ENCODE results near the gene SUN1.
"Not testable (repeated sequence)": the region's sequence is repeated elsewhere in the genome, so short reads cannot be mapped to it uniquely, and the experiment has no call there.

Gene SUN1

DNA sequence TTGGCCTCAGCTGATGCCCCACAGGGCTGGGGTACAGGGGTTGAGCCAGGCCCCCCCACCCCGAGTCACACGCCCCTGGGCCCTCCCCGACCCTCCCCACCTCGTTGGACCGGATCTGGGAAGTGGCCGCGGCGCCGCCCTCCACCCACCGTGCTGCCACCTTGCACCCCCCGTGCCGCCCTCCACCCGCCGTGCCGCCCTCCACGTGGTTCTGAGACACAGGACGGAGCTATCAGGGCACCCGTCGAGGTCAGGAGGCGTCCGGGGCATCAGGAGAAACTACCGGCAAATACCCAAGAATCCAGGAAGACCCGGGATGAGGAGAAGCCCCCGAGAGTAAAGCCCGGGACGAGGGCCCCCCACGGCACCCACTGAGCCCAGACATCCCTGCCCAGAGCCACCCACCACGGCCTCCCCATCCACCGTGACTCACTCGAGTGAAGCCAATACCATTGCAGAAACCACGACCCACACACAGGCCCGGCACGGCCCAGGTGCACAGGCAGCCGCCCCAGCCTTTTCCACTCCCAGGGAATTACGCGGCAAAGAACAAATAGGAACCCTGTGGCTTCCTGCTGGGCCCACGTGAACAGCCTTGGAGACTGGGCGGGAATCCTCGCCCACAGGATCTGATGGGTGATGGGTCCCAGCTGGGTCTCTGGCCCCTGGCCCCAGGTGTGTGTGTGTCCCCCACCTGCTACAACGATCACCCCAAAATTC, 88.2 kb downstream of the SUN1 start:
- DNase-seq (ENCODE audit: low read depth) = no peak

GRCh38 chr7:921071-921461, 88.8 kb downstream of the SUN1 start:
- DNase-seq (ENCODE audit: low read depth) = no peak

DNA sequence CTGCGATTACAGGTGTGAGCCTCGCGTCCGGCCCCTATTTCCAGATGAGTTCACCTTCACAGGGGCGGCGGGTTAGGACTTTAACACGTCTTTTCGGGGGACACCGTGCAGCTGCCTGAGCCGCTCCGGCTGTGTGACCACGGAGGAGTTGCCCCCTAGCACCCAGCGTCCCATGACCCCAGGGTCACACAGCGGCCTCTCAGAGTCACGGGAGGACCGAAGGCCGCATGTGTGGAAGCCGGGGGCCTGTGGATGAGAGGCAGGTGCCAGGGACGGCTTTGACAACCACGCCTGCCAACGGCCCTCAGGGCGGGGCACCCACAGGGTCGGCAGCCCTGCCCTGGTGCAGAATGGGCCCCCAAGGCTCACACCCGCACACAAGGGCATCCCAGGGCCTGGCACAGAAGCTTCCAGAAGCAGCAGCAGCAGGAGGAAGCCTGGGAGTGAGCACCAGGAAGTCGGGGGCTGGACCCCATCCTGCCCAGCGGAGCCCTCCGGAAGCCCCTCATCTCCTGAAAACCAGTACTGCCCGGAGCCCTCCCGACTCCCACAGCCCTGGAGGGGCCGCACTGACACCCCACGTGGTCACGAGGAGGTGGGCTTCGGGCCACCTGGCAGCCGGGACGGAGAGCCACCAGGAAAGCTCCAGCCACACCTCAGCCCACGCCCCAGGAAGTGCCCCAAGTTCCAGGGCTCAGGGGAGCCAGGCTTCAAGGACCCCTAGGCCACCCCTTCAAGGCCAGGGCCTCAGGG, 89.5 kb downstream of the SUN1 start:
- no peak for DNase-seq (ENCODE audit: low read depth)

DNA sequence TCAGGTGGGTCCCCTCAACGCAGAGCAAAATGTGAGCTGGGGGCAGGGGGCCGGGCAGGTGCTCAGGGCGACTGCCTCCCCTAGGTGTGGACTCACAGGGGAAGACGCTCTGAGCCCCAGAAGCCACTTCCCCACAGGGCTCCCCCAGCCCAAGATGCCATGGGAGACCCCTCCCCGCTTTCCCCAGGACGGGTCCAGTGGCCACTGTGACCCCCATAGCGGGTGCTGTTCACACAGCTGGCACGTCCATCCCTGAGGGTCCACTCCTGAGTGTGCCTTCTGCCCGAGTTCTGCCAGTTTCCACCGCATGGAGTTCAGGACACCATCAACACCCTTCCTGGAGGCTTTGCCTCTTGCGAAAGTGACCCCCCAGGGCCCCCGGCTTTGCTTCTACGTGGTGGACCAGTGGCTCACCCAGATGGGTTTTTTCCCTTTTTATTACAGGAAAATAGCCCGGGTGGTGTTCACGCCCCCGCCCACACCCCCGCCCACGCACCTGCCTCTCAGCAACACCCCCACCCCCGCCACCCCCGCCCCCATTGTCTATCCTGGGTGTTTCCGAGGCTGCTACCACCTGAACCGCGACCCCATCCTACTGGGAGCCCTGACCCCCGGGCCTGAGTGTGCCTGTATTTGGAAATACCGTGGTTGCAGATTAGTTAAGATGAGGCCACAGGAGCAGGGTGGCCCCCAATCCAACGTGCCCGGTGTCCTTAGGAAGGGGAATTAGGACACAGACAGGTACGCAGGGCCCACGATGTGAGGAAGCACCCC, 90.2 kb downstream of the SUN1 start:
- DNase-seq (ENCODE audit: low read depth) = no peak

DNA sequence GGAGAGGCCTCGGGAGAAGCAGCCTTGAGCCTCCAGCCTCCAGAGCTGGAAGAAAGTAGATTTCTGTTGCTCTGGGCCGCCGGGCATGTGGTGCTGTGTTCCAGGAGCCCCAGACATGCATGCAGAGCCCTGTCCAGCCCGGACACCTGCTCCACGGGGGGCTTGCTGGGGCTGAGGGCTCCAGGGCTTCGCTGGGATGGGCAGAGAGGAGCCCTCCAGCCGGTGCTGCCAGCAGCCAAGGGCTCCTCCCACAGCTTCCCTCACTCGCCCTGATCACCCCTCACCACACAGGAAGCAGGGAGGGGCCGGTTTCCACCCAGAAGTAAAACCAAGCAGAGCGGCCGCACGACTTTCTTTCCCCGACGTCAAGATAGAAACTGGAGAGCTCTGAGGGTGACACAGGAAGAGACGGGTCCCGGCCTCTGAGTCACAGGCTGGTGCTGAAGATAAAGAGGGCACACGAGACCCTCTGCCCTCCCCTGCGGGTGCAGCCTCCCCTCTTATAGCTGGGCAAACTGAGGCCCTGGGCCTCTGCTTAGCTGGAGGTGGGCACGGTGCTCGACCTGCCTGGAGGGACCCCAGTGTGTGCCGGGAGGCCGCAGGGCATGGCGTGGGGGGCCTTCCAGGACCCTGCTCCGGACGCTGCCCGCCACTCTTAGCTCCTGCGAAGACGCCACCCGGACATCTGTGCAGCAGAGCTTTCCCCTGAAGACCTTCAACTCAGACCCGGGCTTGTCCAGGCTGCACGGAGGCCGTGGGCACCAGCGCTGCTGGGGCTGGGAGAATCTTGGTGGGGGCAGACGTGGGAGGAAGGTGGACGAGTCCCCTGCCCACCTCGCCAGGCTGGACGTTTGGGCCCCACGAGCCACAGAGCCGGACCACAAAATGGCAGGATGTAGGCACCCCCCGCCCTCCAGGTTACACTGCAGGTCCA, 91.1 kb downstream of the SUN1 start:
- peak; percentile 86 for DNase-seq (ENCODE audit: low read depth)

GRCh38 chr7:924042-924441, 91.8 kb downstream of the SUN1 start:
- not testable (repeated sequence) for DNase-seq (ENCODE audit: low read depth)

All from activated T-helper 1 cell treated with Interleukin-2 at 50 U/mL for 16 hours (primary cell).